HG03342 (cell line): Measurements from ENCODE around the gene CTDSP2.

Experiments
- ATAC-seq: cut with Tn5 transposase; IDR thresholded peaks from one replicate; pipeline ENCODE4 v1.9.1; 2021; ENCODE audit warnings: mild to moderate bottlenecking, moderate library complexity; ENCODE audit not compliant: unreplicated experiment

Gene CTDSP2

GRCh38 chr12:57817261-57817989 lies 29.1 kb downstream of the CTDSP2 start:
- ATAC-seq, result no peak

- ATAC-seq, result no peak
Measured at GRCh38 chr12:57816855-57817151, 29.7 kb downstream of the CTDSP2 start.

GRCh38 chr12:57816001-57816854 lies 30.3 kb downstream of the CTDSP2 start:
- ATAC-seq, result no peak

- ATAC-seq, result no peak
Measured at GRCh38 chr12:57815177-57816000, 31.1 kb downstream of the CTDSP2 start.

GRCh38 chr12:57813971-57814772 lies 32.4 kb downstream of the CTDSP2 start:
- no peak for ATAC-seq

GRCh38 chr12:57813111-57813970 lies 33.2 kb downstream of the CTDSP2 start:
- no peak for ATAC-seq

GRCh38 chr12:57811028-57811755 lies 35.3 kb downstream of the CTDSP2 start:
- ATAC-seq, result no peak

GRCh38 chr12:57810450-57810849 lies 36.1 kb downstream of the CTDSP2 start:
- ATAC-seq, result no peak

GRCh38 chr12:57809425-57809824 lies 37.1 kb downstream of the CTDSP2 start:
- no peak for ATAC-seq

- no peak for ATAC-seq
Measured at GRCh38 chr12:57808351-57808750, 38.2 kb downstream of the CTDSP2 start.

- ATAC-seq, result no peak
Measured at GRCh38 chr12:57807285-57807684, 39.2 kb downstream of the CTDSP2 start.

GRCh38 chr12:57806677-57807076 lies 39.9 kb downstream of the CTDSP2 start:
- no peak for ATAC-seq

- no peak for ATAC-seq
Measured at GRCh38 chr12:57803319-57803893, 43.1 kb downstream of the CTDSP2 start.

- ATAC-seq, result no peak
Measured at GRCh38 chr12:57802607-57803006, 43.9 kb downstream of the CTDSP2 start.

- no peak for ATAC-seq
Measured at GRCh38 chr12:57800965-57801364, 45.6 kb downstream of the CTDSP2 start.

- ATAC-seq, result no peak
Measured at GRCh38 chr12:57797933-57798332, 48.6 kb downstream of the CTDSP2 start.

- ATAC-seq, result no peak
Measured at GRCh38 chr12:57796996-57797395, 49.5 kb downstream of the CTDSP2 start.

- no peak for ATAC-seq
Measured at GRCh38 chr12:57795354-57795753, 51.2 kb downstream of the CTDSP2 start.

GRCh38 chr12:57793920-57794319 lies 52.6 kb downstream of the CTDSP2 start:
- no peak for ATAC-seq
